COR-L47 (cell line): ENCODE data around the gene HECW1.

ENCODE experiments used
- DNase-seq: peaks from one replicate; lab custom pipeline; 2025; lab: John Stamatoyannopoulos, UW

The HECW1 gene

GRCh38 chr7:43377196-43377960 lies 264.9 kb downstream of the HECW1 start:
- no peak for DNase-seq

- DNase-seq = no peak
These were observed 266.8 kb downstream of the HECW1 start for GRCh38 chr7:43379210-43379609.

DNA sequence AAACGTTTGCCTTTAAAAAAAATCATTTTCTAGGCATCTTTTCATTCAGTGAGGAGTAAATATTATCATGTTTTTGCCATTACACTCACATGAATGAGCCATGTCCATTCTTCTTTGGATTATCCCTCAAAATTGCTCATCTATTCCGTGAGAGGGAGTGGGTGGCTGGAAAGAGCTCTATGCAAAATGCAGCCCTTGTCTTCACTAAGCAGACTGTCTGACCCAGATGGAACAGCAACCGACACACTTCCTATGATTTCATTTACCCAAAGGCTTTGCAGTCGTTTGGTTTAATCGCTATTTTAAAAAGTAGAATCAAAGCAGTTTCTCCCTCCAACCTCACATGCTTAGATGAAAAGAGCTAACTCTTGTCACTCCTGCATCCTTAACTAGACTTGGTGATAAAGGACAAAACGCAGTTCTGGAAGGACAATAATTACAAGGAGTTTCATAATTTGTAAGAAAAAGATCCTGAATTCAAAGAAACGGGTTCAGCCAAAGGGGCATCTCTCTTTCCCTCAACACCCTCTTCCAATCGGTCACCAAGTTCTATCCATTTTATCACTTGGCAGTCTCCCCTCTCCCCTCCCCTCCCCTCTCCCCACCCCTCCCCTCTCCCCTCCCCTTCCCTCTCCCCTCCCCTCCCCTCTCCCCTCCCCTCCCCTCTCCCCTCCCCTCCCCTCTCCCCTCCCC lies 272.3 kb downstream of the HECW1 start:
- DNase-seq = no peak

- no peak for DNase-seq
These were observed 272.8 kb downstream of the HECW1 start for GRCh38 chr7:43385309-43385680.

- DNase-seq = no peak
These were observed 273.4 kb downstream of the HECW1 start for GRCh38 chr7:43385856-43386255.

DNA sequence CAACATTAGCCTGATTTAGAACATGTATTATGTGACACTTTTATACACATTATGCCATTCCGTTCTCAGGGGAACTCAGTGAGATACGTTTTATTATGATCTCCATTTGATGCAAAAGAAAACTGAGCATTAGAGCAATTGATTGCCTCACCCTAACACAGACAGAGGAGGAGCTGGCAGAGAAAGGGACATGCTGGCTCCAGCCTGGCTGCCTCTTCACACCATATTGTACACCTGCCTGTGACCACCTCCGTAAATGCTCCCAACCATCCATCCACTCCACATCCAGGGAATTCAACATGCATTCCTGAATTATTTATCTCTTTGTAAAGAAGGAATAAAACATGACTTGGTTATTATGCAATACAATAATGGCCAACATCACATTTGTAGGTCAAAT lies 275.5 kb downstream of the HECW1 start:
- no peak for DNase-seq

GRCh38 chr7:43390576-43390975 lies 278.1 kb downstream of the HECW1 start:
- DNase-seq = no peak

GRCh38 chr7:43391518-43391917 lies 279.1 kb downstream of the HECW1 start:
- no peak for DNase-seq

DNA sequence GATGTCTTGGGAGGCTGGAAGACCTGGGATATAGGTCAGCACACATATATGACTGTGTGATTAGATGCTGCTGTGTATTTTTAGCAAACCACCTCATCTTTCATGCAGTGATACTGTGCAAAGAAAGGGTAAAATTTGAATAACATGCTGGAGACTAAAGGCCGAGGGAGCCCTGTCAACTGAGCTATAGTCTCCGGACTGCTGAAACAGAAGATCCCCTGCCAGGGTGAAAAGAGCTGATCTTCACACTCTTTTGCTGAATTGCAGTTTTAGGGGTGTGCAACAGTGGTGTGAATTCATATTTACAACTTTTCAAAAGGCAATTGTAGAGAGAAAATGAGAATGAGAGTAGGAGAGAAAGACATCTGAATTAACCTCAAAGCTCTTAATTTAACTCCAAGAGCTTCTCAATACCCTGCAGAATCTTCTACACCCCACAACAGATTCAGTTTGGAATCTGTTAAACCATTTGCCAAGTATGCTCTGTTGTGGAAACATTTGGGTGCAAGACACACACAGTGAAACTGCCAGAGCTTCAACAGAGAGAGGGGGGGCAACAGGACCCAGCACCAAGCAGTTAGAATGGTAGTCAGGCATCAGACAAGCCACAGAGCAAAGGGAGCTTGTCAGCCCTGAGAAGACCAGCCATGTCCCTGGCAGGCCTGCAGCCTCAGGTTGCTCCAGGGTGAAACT lies 280.3 kb downstream of the HECW1 start:
- DNase-seq = no peak

DNA sequence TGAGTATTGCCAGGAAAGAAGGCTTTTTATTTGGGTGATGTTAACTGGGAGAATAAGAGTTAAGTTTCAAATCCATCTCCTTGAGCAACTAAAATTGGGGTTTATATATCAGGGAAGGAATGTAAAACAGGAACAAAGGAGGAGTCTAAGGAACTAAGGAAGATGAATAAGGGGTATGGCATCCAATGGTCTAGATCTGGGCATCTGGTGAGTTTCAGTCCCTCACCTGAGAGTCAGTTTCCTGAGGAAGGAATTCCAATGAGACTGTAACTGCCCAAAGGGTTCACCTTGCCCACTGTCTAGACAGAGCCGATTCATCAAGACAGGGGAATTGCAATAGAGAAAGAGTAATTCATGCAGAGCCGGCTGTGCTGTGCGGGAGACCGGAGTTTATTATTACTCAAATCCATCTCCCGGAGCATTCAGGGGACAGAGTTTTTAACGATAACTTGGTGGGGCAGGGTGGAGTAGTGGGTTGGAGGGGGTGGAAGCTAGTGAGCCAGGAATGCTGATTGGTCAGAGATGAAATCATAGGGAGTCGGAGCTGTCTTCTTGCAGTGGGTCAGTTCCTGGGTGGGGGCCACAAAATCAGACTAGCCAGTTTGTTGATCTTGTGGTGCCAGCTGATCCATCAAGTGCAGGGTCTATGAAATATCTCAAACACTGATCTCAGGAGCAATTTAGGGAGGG lies 282.1 kb downstream of the HECW1 start:
- DNase-seq = no peak

- DNase-seq = no peak
These were observed 282.9 kb downstream of the HECW1 start for GRCh38 chr7:43395351-43395750.

DNA sequence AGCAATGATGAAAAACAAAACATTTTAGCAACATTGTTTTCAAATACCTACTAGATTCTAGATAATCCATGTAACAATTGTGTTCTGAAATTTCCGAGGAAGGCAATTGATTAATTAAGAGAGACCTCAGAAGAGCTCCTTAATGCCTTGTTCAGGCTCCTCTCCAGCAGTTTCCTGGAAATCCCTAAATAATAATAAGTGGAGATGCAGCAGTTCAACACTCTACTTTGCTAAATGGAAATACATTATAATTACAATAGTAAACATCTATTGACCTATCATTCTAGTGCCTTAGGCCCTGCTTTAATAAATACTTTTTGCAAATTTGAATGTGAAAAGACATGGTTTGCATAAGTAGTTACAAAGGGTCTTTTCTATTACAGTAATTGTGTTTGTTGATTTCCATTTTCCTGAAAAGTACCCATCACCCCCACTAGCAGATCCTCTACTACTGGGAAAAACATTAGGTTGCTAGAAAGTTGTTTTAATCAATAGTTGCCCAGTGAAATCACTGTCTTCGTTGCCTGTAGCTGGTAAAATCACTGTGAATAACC lies 283.8 kb downstream of the HECW1 start:
- DNase-seq = no peak

DNA sequence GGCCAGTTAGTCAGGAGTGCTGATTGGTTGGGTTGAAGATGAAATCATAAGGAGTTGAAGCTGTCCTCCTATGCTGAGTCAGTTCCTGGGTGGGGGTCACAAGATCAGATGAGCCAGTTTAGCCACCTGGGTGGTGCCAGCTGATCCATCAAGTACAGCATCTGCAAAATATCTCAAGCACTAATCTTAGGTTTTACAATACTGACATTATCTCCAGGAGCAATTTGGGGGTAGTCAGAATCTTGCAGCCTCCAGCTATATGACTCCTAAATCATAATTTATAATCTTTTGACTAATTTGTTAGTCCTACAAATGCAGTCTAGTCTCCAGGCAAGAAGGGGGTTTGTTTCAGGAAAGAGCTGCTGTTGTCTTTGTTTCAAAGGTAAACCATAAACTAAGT lies 286.4 kb downstream of the HECW1 start:
- no peak for DNase-seq

DNA sequence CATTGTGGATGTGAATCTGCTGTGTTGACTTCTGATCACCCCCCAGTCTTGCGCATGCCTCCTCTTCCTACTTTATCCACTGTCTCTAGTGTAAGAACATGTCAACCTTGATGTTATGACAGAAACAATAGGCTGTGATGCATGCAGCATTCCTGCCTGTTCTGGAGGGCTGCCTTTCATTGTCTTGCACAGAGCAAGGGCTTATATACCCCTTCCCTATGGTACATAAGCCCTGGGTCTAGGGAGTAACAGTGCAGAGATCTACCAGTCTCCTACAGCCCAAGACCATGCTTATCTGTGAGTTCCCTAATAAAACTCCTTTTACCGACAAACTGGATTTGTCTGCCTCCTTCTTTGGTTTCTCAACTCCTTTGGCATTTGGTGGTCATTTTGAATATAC lies 293.5 kb downstream of the HECW1 start:
- DNase-seq = no peak

DNA sequence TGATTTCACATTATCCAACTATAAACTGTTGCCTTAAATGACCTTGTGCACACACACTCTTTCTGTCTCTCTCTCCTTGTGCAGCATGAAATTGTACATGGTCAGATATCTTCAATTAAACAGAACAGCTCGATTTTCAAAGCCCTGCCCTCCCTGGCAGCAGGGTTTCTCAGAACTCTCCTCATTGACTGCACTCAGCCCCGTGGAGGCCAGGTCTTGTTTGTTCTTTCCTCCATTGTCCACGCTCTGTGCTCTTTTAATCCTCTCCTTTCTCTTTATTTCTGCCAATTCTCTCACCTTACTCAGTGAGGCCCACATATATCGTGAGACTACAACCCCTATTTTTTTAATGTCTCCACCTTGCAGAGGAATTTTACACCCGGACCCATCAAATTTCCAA lies 294.5 kb downstream of the HECW1 start:
- DNase-seq = no peak

GRCh38 chr7:43408981-43409380 lies 296.5 kb downstream of the HECW1 start:
- DNase-seq = no peak

- DNase-seq = no peak
These were observed 305.0 kb downstream of the HECW1 start for GRCh38 chr7:43417455-43417854.

DNA sequence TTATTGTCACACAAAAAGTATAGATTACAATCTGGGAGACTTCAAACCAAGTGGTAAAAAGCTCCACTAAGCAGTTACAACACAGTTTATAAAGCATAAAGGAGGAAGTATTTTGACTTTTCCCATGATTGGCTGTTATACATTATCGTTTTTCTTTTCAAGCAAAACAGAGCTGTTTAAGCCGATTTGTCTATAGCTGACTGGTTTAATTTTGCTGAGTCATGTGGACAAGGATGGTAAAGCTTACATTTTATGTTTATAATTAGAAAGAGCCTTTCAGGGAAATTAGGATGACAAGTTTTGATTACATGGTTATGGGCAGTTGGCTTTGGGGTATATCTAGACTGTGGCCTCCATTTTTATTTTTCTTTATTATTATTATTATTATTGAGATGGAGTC lies 318.0 kb downstream of the HECW1 start:
- DNase-seq = no peak

DNA sequence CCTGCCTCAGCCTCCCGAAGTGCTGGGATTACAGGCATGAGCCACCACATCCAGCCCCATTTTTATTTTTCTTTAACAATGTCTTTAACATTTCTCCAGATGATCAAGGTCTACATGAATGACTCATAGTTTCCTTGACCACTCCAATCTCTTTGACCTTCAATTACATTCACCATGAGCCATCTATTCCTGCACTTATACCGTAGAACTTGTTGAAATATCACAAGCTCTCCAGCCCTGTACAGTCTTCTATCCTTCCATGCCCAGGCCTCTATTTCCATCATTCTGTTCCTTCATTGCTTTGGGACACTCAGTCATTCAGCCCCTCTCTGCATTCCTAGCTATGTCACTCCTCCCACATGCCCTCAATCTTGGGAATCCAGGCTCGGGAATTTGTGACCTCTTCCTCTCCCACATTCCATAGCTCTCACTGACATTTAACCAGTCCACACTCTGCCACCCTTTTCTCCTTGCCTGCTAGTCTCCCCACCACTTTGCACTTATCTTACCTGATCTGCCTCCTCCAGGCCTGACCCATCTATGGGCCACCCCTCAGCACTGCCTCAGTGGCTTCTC lies 318.7 kb downstream of the HECW1 start:
- no peak for DNase-seq

DNA sequence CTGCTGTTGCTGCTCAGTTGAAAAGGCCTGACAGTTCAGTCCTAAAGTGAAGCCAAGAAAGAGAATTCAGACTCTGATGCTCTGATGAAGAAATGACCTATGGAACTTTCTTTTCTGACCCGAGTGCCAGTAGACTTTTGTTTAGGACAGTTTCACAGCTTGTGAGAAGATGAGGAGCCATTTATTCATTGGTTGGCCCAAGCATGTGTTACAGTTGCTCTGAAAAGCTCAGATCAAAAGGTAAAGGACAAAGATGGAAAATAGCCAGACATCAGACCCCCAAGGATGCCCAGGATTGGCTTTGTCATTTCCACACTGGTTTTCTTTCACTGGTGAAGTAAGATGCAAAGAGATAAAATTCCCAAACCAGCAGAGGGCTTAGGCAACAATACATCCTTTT lies 321.2 kb downstream of the HECW1 start:
- DNase-seq = no peak

DNA sequence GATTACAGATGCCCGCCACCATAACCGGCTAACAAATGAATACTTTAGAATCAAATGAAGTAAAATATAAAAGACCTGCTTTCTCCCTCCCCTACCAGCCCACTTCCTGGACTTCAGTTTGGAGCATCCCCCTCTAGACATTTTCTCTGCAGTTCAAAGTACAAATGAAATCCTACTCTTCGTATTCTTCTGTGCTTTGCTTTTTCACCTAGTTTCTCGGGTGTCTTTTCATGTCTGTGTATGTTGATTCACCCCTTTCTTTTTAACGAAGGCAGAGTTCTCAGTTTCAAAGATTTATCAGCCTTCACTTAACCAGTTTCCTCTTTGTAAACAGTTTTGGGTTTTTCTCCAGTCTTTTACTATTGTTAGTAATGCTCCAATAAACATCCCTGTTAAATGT lies 324.6 kb downstream of the HECW1 start:
- DNase-seq = no peak

DNA sequence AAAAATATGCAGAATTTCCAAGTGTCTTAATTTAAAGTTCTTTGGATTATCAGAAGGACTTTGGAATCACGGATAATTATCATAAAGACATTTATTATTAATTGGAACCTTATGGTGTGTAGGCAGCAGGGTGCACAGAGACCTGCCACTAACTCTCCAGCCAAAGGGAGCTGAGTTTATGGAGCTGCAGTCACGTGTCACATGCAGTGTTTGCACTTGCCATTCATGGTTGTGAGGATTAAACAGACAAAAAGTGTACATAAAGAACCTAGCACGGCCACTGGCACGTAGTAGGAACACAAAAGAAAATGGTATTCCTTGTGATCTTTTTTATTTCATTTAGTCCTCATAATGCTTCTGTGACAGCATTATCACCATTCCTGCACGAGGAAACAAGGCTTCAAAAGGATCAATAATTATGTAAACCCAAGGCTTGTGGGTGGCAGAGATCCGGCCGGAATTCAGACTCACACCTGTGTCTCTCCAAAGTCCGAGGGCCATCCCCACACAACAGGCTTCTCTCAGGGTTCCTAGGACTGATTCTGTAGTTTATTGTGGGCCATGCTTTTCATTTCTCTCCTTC lies 326.5 kb downstream of the HECW1 start:
- DNase-seq = no peak
